SU-DHL-6 (cell line): ENCODE measurements around the gene ATP6V0B.

Experiments used
- EZH2phosphoT487 ChIP-seq: fragments of 200-600 bp; sonication (generic), shearing (Covaris generic); conservative IDR thresholded peaks from 2 replicates; pipeline ENCODE4 v1.6.1; 2018; ENCODE audit warnings: mild to moderate bottlenecking, antibody characterized with exemption, low read length, moderate library complexity, mixed read lengths
- TF ChIP-seq, protein P1 (sequence below): fragments of 200-600 bp; sonication (generic); IDR thresholded peaks from one replicate; pipeline ENCODE4 v1.5.1; 2017; ENCODE audit warnings: antibody characterized with exemption, mild to moderate bottlenecking, low read length, moderate library complexity; ENCODE audit not compliant: insufficient read depth, poor library complexity, severe bottlenecking

DNA sequence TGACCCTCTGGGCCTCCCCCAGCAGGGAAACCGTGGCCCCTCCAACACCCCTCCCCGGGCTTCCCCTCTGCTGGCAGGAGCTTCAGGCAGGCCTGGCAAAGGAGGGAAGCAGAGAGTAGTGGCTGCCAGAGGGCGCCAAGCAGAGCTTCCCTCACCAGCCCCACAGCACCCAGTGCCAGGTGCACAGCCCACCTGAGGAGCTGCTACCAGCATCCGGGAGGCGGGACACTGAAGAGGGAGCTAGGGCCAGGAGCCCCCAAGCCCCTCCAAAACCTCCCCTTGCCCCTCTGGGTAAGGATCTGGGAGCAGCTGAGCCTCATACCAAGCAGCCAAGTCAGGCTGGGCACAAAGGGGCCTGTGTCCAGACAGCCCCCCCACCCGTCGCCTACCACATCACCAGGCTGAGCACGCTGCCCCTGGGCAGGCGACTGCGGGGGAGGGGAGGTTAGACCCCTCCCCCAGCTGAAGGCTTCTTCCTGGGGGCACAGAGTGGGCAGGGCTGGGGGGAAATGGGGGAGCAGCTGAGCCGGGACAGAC lies 36.2 kb downstream of the ATP6V0B start:
- TF ChIP-seq, protein P1, sequence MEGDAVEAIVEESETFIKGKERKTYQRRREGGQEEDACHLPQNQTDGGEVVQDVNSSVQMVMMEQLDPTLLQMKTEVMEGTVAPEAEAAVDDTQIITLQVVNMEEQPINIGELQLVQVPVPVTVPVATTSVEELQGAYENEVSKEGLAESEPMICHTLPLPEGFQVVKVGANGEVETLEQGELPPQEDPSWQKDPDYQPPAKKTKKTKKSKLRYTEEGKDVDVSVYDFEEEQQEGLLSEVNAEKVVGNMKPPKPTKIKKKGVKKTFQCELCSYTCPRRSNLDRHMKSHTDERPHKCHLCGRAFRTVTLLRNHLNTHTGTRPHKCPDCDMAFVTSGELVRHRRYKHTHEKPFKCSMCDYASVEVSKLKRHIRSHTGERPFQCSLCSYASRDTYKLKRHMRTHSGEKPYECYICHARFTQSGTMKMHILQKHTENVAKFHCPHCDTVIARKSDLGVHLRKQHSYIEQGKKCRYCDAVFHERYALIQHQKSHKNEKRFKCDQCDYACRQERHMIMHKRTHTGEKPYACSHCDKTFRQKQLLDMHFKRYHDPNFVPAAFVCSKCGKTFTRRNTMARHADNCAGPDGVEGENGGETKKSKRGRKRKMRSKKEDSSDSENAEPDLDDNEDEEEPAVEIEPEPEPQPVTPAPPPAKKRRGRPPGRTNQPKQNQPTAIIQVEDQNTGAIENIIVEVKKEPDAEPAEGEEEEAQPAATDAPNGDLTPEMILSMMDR = no peak
- no peak for TF ChIP-seq EZH2phosphoT487
